Activated CD8-positive, alpha-beta memory T cell treated with anti-CD3 and anti-CD28 coated beads, Interleukin-2, amount 50 U/mL, for 24 hours (primary cell): ENCODE results near the gene OR2A5.
"Not testable (repeated sequence)": the region's sequence is repeated elsewhere in the genome, so short reads cannot be mapped to it uniquely, and the experiment has no call there.

Experiments
- DNase-seq: peaks from one replicate; pipeline ENCODE4 v3.0.0-alpha.2; 2020; ENCODE audit errors: extremely low read depth

Gene OR2A5

DNA sequence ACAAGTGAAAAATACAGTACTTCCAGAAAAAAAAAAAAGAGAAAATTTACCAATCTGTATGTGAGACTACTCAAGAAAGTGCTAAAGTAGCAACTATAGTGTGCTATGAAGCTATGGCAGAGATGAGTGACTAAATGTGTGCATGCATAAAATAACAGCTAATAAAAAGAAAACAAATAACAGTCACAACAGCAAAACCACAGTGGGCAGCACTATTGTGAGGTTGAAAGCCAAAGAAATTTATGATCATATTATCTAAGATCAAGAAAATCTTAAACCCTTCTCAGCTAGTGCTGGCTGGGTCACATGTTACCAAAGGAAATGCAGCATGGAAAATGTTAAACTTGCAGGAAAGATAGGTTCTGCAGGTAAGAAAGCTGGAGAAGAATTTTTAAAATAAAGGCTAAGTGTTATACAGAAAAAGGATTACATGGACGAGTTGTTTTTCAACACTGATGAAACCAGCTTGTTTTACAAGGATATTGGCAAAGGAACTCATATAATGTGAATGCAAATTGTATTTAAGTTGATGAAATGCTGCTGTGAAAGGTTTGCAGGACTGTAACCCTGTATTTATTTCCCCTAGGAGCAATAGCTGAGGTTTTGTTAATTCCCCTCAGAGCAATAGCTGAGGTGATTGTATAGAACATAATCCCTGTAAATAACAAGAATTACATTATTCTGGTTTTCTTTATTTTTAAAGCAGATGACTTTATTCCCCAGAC lies 15.6 kb upstream of the OR2A5 start:
- no peak for DNase-seq

GRCh38 chr7:144035385-144035784 lies 13.4 kb upstream of the OR2A5 start:
- DNase-seq, result no peak

- no peak for DNase-seq
Measured at GRCh38 chr7:144036302-144036885, 12.4 kb upstream of the OR2A5 start.

DNA sequence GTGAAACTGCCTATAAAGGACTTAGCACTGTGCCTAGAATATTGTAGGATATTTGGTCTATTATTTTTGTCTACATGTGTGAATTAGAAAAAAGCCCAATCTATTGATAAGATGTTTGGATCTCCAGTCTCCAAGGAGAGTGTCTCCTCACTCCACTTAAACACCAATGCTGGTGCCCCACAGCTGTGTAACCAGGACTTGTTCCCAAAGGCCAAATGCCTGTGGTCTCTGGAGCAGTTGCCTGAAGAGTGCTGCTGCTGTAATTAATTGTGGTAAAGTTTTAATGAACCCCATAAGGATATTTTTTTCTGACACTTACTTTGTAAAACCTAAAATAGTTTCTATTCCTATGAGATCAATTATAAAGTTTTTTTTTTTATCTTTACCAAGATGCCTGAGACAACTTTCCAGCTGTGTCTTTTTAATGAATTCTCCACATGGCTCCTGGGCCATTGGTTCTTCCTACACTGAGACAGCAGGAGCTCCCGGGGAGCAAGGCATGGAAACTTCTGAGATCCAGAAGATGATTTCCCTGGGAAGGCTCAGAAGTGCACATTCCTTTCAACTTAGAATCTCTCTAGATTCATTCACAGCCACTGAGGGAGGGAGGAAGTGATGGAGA lies 11.2 kb upstream of the OR2A5 start:
- no peak for DNase-seq

- DNase-seq, result no peak
Measured at GRCh38 chr7:144038887-144039286, 9.9 kb upstream of the OR2A5 start.

DNA sequence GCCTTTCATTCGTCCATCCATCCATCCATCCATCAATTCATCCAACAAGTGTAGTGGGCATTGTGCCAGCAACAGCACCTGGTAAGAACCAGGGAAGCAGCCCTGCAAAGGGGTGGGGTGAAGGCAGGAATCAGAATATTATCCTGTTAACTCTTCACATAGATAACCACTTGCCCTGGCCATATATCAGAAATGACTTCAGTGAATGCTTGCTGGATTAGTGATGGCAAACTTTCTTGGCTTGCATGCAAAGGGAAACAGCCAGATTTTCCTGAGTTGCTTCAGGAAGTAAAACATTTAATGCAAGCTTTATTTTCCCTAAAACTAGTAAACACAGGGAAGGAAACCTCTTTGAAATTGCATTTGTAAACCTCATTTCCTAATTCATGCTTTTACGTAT lies 743 bp downstream of the OR2A5 start:
- no peak for DNase-seq

DNA sequence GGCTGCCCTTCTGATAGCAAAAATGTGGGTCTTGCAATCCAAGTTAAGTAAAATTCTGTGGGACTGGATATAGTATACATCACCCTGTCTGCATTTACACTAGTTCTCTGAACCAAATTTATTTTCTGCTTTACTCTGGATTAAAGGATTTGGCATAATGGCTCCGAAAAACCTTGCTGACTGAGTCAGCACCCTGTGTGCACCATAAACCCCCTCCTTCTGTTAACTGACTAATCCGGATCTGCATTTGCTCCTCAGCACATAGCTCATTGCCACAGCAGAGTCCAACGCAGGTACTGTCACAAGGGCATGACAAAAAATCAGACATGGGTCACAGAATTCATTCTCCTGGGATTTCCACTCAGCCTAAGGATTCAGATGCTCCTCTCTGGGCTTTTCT lies 1.3 kb downstream of the OR2A5 start:
- DNase-seq, result no peak

- not testable (repeated sequence) for DNase-seq
Measured at GRCh38 chr7:144050884-144051283, 2.1 kb downstream of the OR2A5 start.

- DNase-seq, result no peak
Measured at GRCh38 chr7:144057954-144058353, 9.2 kb downstream of the OR2A5 start.

- DNase-seq, result no peak
Measured at GRCh38 chr7:144063710-144064109, 15.0 kb downstream of the OR2A5 start.

- no peak for DNase-seq
Measured at GRCh38 chr7:144069511-144069910, 20.8 kb downstream of the OR2A5 start, which contains the start of gene OR2A25. Gene OR2A25, plus strand, starts transcription at chr7:144069811. Its CDS starts 4,409 bp downstream, at chr7:144074220.

DNA sequence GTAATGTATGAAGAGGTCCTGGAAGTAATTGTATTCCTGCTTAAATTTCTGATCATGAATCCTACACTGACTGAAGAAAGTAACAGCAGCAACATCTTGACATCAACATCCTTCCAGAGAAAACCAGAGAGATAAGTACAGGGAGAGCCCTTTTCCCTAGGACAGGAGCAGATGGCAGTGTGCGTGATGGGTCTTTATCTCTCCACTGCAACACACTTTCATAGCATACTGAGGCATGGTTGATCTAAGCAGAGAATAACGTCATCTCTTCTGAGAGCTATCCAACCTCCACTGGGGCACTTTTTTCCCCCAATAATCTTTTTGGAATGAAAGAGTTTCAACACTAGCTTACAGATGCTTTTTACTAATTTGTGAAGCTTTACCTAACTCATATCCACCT lies 21.2 kb downstream of the OR2A5 start:
- DNase-seq, result no peak

DNA sequence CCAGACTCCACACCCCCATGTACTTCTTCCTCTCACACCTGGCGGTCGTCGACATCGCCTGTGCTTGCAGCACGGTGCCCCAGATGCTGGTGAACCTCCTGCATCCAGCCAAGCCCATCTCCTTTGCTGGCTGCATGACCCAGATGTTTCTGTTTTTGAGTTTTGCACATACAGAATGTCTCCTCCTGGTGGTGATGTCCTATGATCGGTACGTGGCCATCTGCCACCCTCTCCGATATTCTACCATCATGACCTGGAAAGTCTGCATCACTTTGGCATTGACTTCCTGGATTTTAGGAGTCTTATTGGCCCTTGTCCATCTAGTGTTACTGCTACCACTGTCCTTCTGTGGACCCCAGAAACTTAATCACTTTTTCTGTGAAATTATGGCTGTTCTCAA lies 25.6 kb downstream of the OR2A5 start:
- no peak for DNase-seq

DNA sequence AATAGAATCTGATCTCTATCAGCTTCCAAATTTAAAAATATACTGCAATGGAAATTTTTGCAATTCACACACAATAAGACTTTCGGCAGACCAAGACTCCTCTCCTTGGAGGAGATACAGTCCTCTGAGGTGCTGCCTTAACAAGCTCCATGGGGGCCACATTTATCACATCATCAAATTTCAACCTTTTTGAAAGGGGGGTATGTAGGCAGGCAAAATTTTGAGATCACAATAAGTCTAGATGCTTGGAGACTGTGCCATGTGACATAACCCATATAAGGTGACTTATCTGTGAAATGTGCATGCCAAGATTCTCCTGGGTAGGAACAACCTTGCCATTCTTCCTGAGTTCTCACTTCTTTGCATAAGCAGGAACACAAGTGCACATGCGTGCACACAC lies 37.2 kb downstream of the OR2A5 start, which contains the start of gene OR2A12:
OR2A12 (plus strand) TSS at position 301 of the 400 bp plus-strand sequence. CDS start 8,830 bp downstream, outside the sequence.
- no peak for DNase-seq

GRCh38 chr7:144086730-144087129 lies 38.0 kb downstream of the OR2A5 start:
- no peak for DNase-seq

DNA sequence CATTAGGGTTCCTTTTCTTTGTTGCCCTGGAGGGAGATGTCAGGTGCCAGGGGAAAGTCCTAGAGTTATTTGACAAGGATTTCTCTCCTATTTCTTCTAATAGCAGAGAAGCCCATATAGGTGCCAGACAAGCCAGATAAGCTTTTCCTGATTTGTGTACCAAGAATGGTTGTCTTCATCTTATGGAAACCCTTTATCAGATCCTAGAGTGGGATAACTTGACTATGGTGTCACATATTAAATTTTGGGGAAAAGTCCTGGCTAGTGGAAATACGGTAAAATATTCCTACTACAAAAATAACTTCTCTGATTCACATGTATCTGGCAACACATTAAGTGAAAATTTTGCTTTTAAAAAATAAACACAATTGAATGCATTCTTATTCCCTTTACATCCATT lies 38.5 kb downstream of the OR2A5 start:
- no peak for DNase-seq

DNA sequence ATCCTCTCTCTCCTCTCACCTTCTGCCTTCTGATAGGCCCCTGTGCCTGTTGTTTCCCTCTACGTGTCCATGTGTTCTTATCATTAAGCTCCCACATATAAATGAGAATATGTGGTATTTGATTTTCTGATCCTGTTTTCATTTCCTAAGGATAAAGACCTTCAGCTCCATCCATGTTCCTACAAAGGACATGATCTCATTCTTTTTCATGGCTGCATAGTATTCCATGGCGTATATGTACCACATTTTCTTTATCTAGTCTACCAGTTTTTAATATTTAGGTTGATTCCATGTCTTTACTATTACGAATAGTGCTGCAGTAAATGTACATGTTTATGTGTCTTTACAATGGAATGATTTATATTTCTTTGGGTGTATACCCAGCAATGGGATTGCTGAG lies 41.9 kb downstream of the OR2A5 start:
- DNase-seq, result no peak

GRCh38 chr7:144098776-144099175 lies 50.0 kb downstream of the OR2A5 start:
- no peak for DNase-seq

- no peak for DNase-seq
Measured at GRCh38 chr7:144100607-144101006, 51.9 kb downstream of the OR2A5 start.

DNA sequence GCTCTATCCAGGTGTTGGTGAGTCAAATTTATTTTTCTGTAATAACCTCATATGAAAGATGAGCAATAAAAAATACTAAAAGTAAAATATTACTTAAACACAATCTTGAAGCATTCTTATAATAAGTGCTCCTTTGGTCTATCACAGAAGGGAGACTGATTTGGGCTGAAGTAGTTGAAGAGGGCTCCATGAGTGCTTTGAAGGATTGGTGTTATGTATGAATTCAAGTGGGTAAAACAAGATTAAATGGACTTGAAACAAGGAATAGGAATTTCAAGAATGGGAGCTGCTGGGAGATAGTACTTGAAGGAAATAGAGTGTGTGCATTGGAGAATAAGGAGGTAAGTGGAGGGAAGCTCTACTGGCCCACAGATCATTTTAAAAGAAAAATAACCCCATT lies 53.3 kb downstream of the OR2A5 start:
- DNase-seq, result no peak

- no peak for DNase-seq
Measured at GRCh38 chr7:144105211-144105610, 56.5 kb downstream of the OR2A5 start.
